ENCODE data around the gene KATNIP.

DNA sequence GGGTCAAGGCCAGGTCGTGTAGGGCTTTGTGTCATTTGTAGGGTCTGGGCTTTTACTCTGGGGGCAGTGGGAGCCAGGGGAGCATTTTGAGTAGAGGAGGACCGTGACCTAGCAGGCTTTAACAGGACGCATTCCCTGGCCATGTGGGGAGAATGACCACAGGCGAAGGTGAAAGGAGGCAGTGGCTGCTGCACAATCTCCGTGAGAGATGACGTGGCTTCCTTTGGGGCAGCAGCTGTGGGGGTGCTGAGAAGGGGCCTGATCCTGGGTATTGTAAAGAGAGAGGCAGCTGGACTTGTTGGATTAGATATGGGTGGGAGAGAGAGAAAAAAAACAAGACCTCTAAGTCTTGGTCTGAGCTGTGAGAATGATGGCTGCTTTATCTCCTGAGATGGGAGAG is 46.0 kb downstream of the KATNIP start:
- no peak for TF ChIP-seq MAX (CRISPR knock-in tag; IDR thresholded peaks at IDR 0.05)
- TF ChIP-seq ZNF512 (CRISPR knock-in tag; IDR thresholded peaks at IDR 0.05; ENCODE audit: borderline replicate concordance): no peak
- TF ChIP-seq, protein P1, sequence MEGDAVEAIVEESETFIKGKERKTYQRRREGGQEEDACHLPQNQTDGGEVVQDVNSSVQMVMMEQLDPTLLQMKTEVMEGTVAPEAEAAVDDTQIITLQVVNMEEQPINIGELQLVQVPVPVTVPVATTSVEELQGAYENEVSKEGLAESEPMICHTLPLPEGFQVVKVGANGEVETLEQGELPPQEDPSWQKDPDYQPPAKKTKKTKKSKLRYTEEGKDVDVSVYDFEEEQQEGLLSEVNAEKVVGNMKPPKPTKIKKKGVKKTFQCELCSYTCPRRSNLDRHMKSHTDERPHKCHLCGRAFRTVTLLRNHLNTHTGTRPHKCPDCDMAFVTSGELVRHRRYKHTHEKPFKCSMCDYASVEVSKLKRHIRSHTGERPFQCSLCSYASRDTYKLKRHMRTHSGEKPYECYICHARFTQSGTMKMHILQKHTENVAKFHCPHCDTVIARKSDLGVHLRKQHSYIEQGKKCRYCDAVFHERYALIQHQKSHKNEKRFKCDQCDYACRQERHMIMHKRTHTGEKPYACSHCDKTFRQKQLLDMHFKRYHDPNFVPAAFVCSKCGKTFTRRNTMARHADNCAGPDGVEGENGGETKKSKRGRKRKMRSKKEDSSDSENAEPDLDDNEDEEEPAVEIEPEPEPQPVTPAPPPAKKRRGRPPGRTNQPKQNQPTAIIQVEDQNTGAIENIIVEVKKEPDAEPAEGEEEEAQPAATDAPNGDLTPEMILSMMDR (IDR thresholded peaks at IDR 0.05): no peak
- no peak for TF ChIP-seq TEAD4 (CRISPR knock-in tag; IDR thresholded peaks at IDR 0.05)
- no peak for TF ChIP-seq HMGXB4 (CRISPR knock-in tag; IDR thresholded peaks at IDR 0.05)
- no peak for TF ChIP-seq AFF4 (CRISPR knock-in tag; IDR thresholded peaks at IDR 0.05; ENCODE audit: borderline replicate concordance)
- no peak for TF ChIP-seq E2F4 (CRISPR knock-in tag; IDR thresholded peaks at IDR 0.05; ENCODE audit: borderline replicate concordance, low read depth)
- no peak for TF ChIP-seq ESRRA (CRISPR knock-in tag; IDR thresholded peaks at IDR 0.05; ENCODE audit: borderline replicate concordance)
- TF ChIP-seq, protein P2, sequence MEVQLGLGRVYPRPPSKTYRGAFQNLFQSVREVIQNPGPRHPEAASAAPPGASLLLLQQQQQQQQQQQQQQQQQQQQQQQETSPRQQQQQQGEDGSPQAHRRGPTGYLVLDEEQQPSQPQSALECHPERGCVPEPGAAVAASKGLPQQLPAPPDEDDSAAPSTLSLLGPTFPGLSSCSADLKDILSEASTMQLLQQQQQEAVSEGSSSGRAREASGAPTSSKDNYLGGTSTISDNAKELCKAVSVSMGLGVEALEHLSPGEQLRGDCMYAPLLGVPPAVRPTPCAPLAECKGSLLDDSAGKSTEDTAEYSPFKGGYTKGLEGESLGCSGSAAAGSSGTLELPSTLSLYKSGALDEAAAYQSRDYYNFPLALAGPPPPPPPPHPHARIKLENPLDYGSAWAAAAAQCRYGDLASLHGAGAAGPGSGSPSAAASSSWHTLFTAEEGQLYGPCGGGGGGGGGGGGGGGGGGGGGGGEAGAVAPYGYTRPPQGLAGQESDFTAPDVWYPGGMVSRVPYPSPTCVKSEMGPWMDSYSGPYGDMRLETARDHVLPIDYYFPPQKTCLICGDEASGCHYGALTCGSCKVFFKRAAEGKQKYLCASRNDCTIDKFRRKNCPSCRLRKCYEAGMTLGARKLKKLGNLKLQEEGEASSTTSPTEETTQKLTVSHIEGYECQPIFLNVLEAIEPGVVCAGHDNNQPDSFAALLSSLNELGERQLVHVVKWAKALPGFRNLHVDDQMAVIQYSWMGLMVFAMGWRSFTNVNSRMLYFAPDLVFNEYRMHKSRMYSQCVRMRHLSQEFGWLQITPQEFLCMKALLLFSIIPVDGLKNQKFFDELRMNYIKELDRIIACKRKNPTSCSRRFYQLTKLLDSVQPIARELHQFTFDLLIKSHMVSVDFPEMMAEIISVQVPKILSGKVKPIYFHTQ (CRISPR knock-in tag; IDR thresholded peaks at IDR 0.05): no peak
- TF ChIP-seq IRF2 (CRISPR knock-in tag; IDR thresholded peaks at IDR 0.05; ENCODE audit: borderline replicate concordance, low read depth): no peak
- TF ChIP-seq ZNF416 (CRISPR knock-in tag; IDR thresholded peaks at IDR 0.05): no peak
- TF ChIP-seq ATF2 (CRISPR knock-in tag; IDR thresholded peaks at IDR 0.05; ENCODE audit: borderline replicate concordance, low read depth): no peak
- no peak for TF ChIP-seq FOXP4 (CRISPR knock-in tag; IDR thresholded peaks at IDR 0.05)
- no peak for TF ChIP-seq ZBTB21 (CRISPR knock-in tag; IDR thresholded peaks at IDR 0.05; ENCODE audit: borderline replicate concordance)
